Prostate gland (tissue), 2 donors: Measurements from ENCODE around the gene PRKX.

Experiments
- CTCF ChIP-seq, 4 experiments: fragments of 200-600 bp in 2 of 4; fragments of 450-650 bp in 2 of 4; sonication (generic) in 2 of 4; IDR thresholded peaks; 1 replicate in 3 of 4; 2 replicates in 1 of 4; pipeline ENCODE4 v1.5.1; 2016 to 2019; ENCODE audit warnings: antibody characterized with exemption in 4 of 4, mild to moderate bottlenecking in 2 of 4, moderate library complexity in 2 of 4
- POLR2A ChIP-seq: fragments of 450-650 bp; IDR thresholded peaks from one replicate; pipeline ENCODE4 v1.6.1; 2016; ENCODE audit warnings: antibody characterized with exemption, mild to moderate bottlenecking
- POLR2AphosphoS5 ChIP-seq: sonication (generic); formaldehyde crosslinking; IDR thresholded peaks from one replicate; pipeline ENCODE4 v1.6.1; 2017; ENCODE audit warnings: antibody characterized with exemption

GRCh38 chrX:3563451-3563850 lies 150.0 kb downstream of the PRKX start:
- no peak for TF ChIP-seq POLR2AphosphoS5
- TF ChIP-seq POLR2A, result no peak
- no peak for TF ChIP-seq CTCF (IDR thresholded peaks at IDR 0.05)
